Type B pancreatic cell (in vitro differentiated cells): ENCODE measurements around the gene GPRIN2. TPM values are rescaled to one million over a fixed set of nuclear protein-coding genes. Genes with fewer than 3 reads are reported as not detected.

Experiments
- DNase-seq: peaks from one replicate; pipeline ENCODE4 v3.0.0; 2021; ENCODE audit warnings: mixed read lengths; ENCODE audit not compliant: unreplicated experiment; ENCODE audit errors: extremely low spot score
- H3K27ac Mint-ChIP-seq: 2 replicates; pipeline ENCODE4 v1.8.0; 2021; ENCODE audit warnings: mild to moderate bottlenecking, mixed read lengths
- H3K27me3 Mint-ChIP-seq: 2 replicates; pipeline ENCODE4 v1.8.0; 2021; ENCODE audit warnings: mixed read lengths
- H3K36me3 Mint-ChIP-seq: 2 replicates; pipeline ENCODE4 v1.8.0; 2021; ENCODE audit warnings: mixed read lengths
- H3K4me1 Mint-ChIP-seq: one replicate; pipeline ENCODE4 v1.8.0; 2021; ENCODE audit warnings: mixed read lengths; ENCODE audit not compliant: unreplicated experiment
- H3K4me3 Mint-ChIP-seq: 2 replicates; pipeline ENCODE4 v1.8.0; 2021; ENCODE audit warnings: mild to moderate bottlenecking, mixed read lengths
- H3K9me3 Mint-ChIP-seq: 2 replicates; pipeline ENCODE4 v1.8.0; 2021; ENCODE audit warnings: mixed read lengths
- total RNA-seq: library from RNA; stranded (reverse); gene quantifications from 2 replicates; pipeline ENCODE4 v1.2.1, GENCODE V29; 2021; ENCODE audit warnings: low replicate concordance
- TF ChIP-seq, protein P1 (sequence below): fragments of 200-600 bp; sonication (generic); conservative IDR thresholded peaks from 2 replicates; pipeline ENCODE4 v1.5.0; 2021; ENCODE audit warnings: antibody characterized with exemption, mild to moderate bottlenecking

GPRIN2 gene
- total RNA-seq, 1 donor from 2014 or later, result 7.0 TPM

DNA sequence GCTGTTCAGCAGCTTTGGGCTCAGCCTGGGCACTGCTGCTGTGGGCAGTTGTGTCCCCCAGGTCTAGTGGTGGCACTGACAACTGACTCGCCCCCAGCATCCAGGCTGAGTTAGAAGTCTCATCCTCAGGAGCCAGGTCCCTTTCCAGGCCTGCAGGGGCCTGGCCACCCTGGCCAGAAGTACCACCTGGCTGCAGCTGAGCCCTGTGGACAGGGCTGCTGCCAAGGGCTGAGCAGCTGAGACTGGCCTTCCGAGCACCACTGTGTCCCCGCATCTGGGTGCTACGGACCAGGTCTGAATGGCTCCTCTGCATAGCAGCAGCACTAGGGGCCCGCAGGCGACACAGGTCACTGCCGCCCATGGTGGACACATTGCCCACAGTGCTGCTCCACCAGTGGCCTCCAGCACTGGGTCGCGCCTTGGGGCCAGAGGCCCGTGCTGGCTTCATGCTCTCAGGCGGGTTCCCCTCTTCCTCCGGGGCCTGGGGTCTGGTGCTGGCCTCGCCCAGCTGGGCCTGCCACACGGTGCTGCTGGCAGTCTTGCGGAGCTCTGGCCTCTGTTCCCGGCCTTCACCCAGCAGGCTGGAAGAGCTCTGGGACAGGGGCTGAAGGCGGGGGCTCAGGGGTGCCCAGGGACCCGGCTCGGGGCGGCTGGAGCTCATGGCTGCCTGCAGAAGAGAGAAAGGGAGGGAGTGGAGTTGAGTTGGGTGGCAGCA lies 6.2 kb downstream of the GPRIN2 start:
- Mint-ChIP-seq H3K27me3 (no peaks in the 10 kb centered on the region), H3K36me3 (no peaks in the 10 kb centered on the region), H3K4me3 (no peak overlapping the region), H3K4me1 (no peaks in the 10 kb centered on the region), H3K9me3 (no peaks in the 10 kb centered on the region), H3K27ac (no peak overlapping the region)
- DNase-seq, result peak; percentile 74
- TF ChIP-seq, protein P1, sequence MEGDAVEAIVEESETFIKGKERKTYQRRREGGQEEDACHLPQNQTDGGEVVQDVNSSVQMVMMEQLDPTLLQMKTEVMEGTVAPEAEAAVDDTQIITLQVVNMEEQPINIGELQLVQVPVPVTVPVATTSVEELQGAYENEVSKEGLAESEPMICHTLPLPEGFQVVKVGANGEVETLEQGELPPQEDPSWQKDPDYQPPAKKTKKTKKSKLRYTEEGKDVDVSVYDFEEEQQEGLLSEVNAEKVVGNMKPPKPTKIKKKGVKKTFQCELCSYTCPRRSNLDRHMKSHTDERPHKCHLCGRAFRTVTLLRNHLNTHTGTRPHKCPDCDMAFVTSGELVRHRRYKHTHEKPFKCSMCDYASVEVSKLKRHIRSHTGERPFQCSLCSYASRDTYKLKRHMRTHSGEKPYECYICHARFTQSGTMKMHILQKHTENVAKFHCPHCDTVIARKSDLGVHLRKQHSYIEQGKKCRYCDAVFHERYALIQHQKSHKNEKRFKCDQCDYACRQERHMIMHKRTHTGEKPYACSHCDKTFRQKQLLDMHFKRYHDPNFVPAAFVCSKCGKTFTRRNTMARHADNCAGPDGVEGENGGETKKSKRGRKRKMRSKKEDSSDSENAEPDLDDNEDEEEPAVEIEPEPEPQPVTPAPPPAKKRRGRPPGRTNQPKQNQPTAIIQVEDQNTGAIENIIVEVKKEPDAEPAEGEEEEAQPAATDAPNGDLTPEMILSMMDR, result no peak

DNA sequence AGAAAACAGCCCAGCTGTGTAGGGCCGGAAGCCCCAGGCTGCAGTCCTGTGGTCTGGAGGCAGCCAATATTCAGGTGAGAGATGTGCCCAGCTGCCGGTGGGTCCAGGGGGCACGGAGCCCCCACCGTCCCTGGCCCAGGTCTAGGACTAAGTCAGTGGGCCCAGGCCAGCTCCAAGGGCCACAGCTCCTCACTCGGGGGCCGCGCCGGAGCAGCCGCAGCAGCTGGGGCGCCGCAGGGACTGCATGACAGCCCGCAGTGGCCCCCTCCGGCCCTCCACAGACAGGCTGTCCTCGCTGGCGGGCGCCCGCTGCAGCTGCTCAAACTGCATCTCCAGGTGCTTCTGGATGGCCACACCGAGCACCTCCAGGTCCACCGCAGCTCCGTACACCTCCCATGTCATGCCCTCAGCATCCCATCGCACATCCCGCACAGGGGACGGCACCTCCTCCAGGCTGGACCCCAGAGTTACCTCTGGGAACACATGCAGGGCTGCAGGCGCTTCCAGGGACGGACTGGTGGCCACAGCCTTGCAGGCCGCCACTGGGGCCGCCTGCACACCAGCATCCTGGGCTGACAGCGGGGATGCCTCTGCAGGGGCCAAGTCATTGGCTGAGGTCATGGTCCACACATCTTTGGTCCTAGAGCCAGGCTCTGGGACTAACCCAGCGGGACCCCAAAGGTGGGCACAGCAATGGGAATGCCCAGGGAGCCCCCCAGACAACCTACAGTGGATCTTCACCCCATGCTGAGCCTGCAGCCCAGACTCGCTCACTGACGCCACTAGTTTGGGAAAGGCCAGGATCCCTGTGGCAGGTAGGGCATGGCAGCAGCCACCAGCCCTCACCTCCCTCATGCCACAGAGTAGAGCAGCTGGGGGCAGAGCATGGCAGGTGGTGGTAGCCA lies 7.0 kb downstream of the GPRIN2 start:
- Mint-ChIP-seq H3K9me3 (no peaks in the 10 kb centered on the region), H3K27me3 (peaks cover 5% of the 10 kb centered on the region), H3K4me3 (no peak overlapping the region), H3K36me3 (no peaks in the 10 kb centered on the region), H3K27ac (no peak overlapping the region), H3K4me1 (no peaks in the 10 kb centered on the region)
- TF ChIP-seq, protein P1, result no peak
- peak; percentile 75 for DNase-seq

DNA sequence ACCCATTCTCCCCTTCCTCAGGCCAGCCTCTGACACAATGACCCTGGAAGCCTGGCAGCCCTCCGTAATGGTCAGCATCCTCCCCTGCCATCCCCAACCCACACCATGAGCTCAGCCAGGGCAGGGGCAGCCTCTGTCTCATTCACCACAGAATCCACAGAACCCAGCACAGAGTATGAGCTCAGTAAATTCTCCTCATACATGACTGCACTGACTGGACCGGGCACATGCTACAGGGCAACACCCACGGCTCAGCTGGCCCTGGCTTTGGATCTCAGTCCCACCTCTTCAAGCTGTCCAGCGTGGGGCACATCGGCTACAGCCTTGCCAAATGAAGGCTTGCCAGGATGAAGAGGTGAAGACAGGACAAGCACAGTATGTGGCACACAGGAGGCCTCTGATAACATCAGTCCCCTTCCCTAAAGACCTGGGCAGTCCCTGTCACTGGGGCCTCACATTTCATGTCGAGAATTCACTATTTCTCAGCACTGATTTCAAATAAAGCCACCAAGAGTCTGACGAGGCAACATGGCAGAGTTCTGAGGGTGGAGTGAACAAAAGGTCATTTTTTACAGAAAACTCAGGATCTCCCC lies 7.9 kb downstream of the GPRIN2 start:
- Mint-ChIP-seq H3K27me3 (peaks cover 7% of the 10 kb centered on the region), H3K9me3 (no peaks in the 10 kb centered on the region), H3K4me3 (no peak overlapping the region), H3K4me1 (no peaks in the 10 kb centered on the region), H3K36me3 (no peaks in the 10 kb centered on the region), H3K27ac (no peak overlapping the region)
- TF ChIP-seq, protein P1, result no peak
- DNase-seq, result peak; percentile 67

DNA sequence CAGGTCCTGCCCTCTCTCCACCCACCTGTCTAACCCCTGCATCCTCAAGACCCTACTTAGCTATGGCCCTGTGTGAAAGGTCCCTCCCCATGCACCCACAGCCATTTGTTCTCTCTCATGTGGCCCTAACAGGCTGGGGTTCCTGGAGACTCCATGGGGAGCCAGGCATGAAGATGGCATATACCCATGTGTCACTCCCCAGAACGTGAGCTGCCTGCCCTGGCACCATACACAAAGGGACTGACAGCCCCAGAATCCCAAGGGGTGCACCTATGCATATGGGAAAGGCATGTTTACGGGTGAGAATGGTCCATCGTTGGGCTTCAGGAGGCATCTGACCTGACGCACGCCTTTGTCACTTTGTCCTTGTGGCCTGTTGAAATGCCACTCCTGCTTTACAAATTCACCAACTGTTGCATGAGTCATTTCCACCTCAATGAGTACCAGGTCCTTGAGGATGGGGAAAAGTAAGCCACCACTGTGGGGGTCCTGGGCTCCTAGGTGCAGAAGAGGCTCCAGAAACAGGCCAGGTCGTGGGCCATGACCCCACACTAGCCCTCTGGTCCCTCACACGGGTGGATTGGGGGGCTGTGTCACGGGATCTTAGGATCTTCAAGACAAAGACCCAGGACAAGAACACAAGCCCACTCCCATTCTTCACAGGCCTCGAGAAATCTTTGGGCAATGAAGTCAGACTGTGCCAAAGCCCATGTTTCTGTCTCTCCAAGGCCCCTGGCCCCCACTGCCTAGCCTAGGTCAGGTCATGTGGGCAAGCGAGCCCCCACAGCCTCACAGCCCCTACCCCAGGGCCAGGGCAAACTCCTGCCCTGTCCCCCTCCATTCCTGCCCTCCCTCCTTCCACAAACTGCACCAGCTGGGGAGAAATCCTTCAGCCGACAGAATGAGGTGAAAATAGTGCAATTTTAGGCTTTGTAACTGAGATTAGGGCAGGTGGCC lies 8.6 kb downstream of the GPRIN2 start:
- no peak overlapping the region for H3K4me3 Mint-ChIP-seq
- no peaks in the 10 kb centered on the region for H3K36me3 Mint-ChIP-seq
- H3K4me1 Mint-ChIP-seq, result no peaks in the 10 kb centered on the region
- DNase-seq, result peak; percentile 65
- TF ChIP-seq, protein P1, result no peak
- no peaks in the 10 kb centered on the region for H3K9me3 Mint-ChIP-seq
- H3K27me3 Mint-ChIP-seq, result peaks cover 12% of the 10 kb centered on the region
- H3K27ac Mint-ChIP-seq, result no peak overlapping the region
